GM10248 (cell line): ENCODE data around the gene PSMA8.

Source experiments
- CTCF ChIA-PET: fragments of 300-600 bp; sonication (Branson Sonifier 250); formaldehyde crosslinking; extraction: SDS; loops from one replicate; lab custom pipeline; 2021; ENCODE audit warnings: antibody characterized with exemption; lab: Yijun Ruan, JAX
- POLR2A ChIA-PET: fragments of 350-650 bp; sonication (Branson Sonifier 250); formaldehyde crosslinking; extraction: SDS; loops from one replicate; lab custom pipeline; 2020; ENCODE audit warnings: antibody characterized with exemption; lab: Yijun Ruan, JAX
- DNase-seq: peaks from one replicate; pipeline ENCODE4 v3.0.0; 2012; ENCODE audit errors: extremely low spot score
- CTCF ChIP-seq: IDR thresholded peaks from 2 replicates; pipeline ENCODE4 v1.5.1; 2012; ENCODE audit warnings: mild to moderate bottlenecking, low read depth; ENCODE audit errors: extremely low read depth, missing control alignments, control extremely low read depth

The PSMA8 gene

GRCh38 chr18:26133652-26134051 is at the start of gene PSMA8:
PSMA8 (plus strand) TSS chr18:26133869; CDS start chr18:26133966, 97 bp downstream.
- no peak for TF ChIP-seq CTCF
- DNase-seq: no peak
- POLR2A ChIA-PET: no interaction called here
- CTCF ChIA-PET: interaction anchor here (1.4 to 1.5 kb wide), 3 partner anchors 16 to 139 kb away, joined by 3 to 4 read pairs (median 3); no protein-coding TSS in a partner anchor

- POLR2A ChIA-PET: no interaction called here
- no peak for TF ChIP-seq CTCF
- DNase-seq: no peak
- CTCF ChIA-PET: no interaction called here
These were observed 48.6 kb upstream of the PSMA8 start for GRCh38 chr18:26085056-26085455.

DNA sequence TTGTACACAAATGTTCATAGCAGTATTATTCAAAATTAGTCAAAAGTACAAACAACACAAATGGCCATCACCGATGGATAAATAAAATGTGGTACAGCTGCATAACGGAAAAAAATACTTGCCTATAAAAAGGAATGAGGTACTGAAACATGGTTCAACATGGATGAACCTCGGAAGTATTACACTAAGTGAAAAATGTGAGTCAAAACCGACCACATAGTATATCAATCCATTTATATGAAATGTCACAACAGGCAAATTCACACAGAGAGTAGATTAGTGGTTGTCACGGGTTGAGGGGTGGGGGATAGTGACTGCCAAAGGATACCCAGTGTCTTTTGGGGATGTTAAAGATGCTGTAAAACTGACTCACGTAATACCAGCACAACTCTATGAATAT is 46.7 kb upstream of the PSMA8 start:
- DNase-seq: no peak
- no peak for TF ChIP-seq CTCF
- CTCF ChIA-PET: no interaction called here
- POLR2A ChIA-PET: no interaction called here

DNA sequence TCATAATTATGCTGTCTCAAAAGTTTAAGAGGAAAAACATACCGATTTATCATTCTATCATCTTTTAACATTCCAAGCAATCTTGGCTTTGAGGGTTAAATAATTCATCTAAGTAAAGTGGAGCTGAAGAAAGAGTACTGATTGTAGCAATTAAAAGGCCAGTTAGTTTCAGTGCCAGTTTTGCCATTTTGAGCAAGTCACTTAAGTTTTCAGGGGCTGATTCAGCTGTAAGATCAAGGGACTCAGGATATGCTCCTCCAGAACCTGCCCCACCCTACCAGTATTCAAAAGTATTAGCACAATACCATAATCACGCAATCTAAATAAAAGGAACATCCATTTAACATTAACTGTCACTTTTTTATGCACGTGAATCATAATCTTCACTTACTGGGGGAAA is 45.2 kb upstream of the PSMA8 start:
- ChIA-PET POLR2A (no interaction called here), CTCF (no interaction called here)
- TF ChIP-seq CTCF: no peak
- no peak for DNase-seq

GRCh38 chr18:26089293-26090129 is 44.2 kb upstream of the PSMA8 start:
- peak; percentile 10 for DNase-seq
- POLR2A ChIA-PET: no interaction called here
- TF ChIP-seq CTCF: no peak
- CTCF ChIA-PET: interaction anchor here (1.1 kb wide), 1 partner anchor 13 kb away, joined by 3 read pairs; no protein-coding TSS in a partner anchor

DNA sequence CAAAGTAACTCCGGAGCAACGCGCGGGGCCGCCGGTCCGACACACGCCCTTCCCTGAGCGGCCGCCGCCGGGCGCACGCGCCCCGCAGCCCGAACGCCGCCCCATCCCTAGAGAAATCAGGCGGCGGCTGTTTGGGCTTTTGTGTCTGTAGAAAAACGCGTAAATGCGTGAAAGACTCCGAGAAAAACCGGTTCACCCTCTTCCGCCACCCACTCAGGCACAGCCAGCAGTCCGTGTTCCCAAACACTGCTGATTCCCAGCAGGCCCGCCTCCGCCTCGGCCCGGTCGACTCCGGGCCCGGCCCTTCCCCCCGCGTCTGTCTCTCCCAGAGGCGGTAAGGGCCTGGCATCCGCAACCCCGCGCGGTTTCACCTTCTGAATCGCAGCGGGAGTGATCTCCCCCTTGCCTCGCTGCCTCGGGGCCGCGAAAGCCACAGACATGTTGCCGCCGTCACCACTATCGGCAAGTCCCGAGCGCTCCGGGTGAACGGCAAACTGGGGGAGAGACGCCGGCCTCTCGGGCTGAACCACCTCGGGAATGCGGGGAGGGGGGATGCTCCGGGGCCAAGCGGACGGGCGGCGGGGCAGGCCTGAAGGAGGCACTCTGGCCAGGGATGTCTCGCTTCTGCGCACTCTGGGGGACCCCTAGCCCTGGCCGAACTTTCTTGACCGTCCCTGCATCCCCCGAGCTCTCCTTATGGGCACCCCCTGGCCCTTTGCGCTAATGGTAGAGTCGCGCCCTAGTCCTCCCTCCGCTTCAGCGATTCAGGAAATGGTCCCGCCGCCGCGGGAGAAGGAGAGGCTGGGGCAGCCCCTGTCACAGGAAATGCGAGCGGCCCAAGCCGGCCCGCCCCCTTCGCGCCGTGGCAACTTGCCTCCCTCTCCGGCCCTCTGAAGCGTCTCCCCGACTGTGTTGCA is 43.3 kb upstream of the PSMA8 start, which contains the start of gene SS18:
SS18 (minus strand) TSS at position 484 of the 917 bp plus-strand sequence; CDS start at position 440, 44 bp downstream.
- peak; percentile 94 for DNase-seq
- no peak for TF ChIP-seq CTCF
- POLR2A ChIA-PET: no interaction called here
- CTCF ChIA-PET: interaction anchor here (1.1 kb wide), 1 partner anchor 13 kb away, joined by 3 read pairs; no protein-coding TSS in a partner anchor
